Hindlimb muscle (tissue), 1 donor: Measurements from ENCODE around the gene NUDT21. TPM values are rescaled to one million over a fixed set of nuclear protein-coding genes. Genes with fewer than 3 reads are reported as not detected.
"Not testable (repeated sequence)": the region's sequence is repeated elsewhere in the genome, so short reads cannot be mapped to it uniquely, and the experiment has no call there.

Experiments used
- DNase-seq: peaks from one replicate; pipeline ENCODE4 v3.0.0-alpha.2; 2013
- polyA plus RNA-seq: library from polyadenylated mRNA; unstranded; fragments of 120-200 nt; gene quantifications from one replicate; pipeline ENCODE4 v1.2.1, GENCODE V29; 2013; ENCODE audit not compliant: insufficient read length

The NUDT21 gene
- polyA plus RNA-seq, 1 donor = 51.2 TPM

DNA sequence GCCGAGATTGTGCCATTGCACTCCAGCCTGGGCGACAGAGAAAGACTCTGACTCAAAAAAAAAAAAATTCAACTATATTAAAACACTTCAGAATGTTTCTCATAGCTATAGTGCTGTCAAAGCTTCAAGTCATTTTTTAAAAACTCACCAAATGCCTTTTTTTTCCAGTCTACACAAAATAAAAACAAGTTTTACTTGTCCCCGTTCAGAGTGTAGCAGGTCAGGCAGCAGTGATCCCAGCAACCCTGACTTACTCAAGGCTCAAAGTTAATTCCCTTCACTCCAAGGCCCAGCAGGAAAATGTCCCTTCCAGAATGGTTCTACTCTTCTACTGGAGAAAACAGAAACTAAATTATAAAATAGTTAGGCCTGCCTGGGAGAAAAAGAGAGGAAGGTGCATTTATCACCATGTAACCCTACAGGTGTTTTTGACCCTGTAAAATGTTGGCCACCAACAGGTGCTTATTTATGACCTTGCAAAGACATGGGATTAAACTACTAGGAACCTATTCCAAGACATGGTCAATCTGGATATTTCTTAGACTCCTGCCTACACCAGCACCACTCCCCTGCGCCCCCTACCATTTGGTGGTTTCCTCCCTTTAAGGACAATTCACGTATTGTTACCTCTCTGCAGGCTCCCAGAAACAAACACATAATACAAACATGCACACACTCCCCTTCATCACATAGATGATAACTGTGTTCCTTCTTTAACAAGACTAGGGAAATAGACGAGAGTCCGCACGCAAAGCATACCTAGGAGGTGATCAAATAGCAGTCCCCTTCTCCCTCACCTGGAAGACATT is 31.2 kb downstream of the NUDT21 start:
- DNase-seq = no peak

GRCh38 chr16:56417138-56417537 is 34.0 kb downstream of the NUDT21 start:
- no peak for DNase-seq

DNA sequence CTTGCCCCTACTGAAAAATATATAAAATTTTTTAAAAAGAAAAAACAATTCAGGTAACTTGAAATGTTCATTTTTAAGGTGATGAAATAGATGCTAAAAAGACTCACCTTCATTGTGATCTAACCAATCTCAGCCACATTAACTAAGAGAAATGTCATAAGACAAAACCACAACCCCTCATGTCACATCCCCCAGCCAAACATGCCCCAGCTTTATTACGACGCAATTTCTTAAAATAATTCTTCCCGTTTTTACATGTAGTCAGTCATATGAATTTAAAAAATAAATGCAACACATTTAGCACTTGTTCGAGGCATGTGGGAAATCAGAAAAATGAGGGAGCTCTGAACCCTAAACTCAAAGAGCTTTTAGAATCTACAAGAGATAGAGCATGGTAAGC is 35.3 kb downstream of the NUDT21 start:
- no peak for DNase-seq

DNA sequence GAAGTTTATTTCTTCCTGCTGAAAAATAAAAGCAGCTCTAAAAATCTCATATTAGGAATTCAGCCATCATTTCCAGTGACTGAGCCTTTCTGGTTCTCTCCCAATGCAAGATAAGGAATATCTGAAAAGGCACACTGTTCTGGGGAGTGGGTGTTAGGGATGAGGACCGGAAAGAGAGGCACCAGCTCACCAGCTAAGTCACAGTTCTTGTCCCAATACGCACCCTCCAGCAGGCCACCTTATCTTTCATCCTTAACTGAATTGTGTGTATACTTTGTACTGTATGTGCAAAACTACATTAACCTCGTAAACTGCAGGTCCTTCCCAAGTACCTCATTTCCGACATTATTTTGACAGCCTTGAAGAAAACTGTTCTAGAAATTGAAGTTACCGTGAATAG is 36.8 kb downstream of the NUDT21 start:
- DNase-seq = no peak

GRCh38 chr16:56413381-56413780 is 37.8 kb downstream of the NUDT21 start:
- no peak for DNase-seq

- DNase-seq = no peak
Observed at GRCh38 chr16:56411624-56412023, 39.5 kb downstream of the NUDT21 start.

GRCh38 chr16:56411123-56411522 is 40.0 kb downstream of the NUDT21 start:
- no peak for DNase-seq

- DNase-seq = no peak
Observed at GRCh38 chr16:56409195-56409594, 41.9 kb downstream of the NUDT21 start.

DNA sequence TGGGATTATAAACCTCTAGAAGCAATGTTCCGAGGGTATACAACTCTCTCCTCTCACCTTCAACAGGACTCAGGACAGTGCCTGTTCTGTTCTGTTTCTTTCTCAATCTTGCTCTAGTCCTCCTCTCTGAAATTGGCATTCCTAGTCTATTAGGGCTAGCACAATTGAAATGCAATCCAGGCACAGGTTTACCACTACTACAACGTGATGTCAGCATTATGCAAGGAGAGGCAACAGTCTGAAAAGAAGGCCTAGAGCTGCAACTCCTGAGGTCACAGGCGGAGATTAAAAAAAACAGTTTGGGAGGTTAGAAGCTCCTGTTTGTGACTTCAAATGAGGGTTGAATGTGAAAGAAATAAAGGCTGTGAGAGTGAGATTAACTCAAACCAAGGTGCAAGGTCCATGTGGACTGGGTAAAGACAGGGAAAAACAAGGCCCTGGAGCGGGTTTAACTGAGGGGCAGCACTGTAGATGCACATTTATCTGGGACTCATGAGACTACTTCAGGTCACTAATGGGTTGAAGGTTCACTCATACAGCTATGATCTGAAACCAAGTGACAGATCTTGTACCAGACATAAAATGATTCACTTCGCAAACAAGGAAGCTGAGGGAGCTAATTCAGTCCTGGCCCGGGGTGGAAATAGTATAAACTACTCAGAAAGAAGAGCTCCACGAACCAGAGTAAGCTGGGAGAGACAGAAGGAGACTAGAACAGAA is 42.6 kb downstream of the NUDT21 start:
- DNase-seq = no peak

- no peak for DNase-seq
Observed at GRCh38 chr16:56405977-56406672, 45.0 kb downstream of the NUDT21 start.

- DNase-seq = no peak
Observed at GRCh38 chr16:56401482-56401881, 49.6 kb downstream of the NUDT21 start.

- no peak for DNase-seq
Observed at GRCh38 chr16:56400458-56400857, 50.7 kb downstream of the NUDT21 start.

GRCh38 chr16:56399486-56399885 is 51.6 kb downstream of the NUDT21 start:
- no peak for DNase-seq

GRCh38 chr16:56399047-56399446 is 52.1 kb downstream of the NUDT21 start:
- DNase-seq = no peak

DNA sequence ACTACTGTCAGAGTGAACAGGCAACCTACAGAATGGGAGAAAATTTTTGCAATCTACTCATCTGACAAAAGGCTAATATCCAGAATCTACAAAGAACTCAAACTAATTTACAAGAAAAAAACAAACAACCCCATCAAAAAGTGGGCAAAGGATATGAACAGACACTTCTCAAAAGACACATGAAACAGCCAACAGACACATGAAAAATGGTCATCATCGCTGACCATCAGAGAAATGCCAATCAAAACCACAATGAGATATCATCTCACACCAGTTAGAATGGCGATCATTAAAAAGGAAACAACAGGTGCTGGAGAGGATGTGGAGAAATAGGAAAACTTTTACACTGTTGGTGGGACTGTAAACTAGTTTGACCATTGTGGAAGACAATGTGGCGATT is 54.4 kb downstream of the NUDT21 start:
- DNase-seq = not testable (repeated sequence)

GRCh38 chr16:56389554-56389953 is 61.6 kb downstream of the NUDT21 start:
- no peak for DNase-seq

GRCh38 chr16:56388209-56388608 is 62.9 kb downstream of the NUDT21 start:
- no peak for DNase-seq

DNA sequence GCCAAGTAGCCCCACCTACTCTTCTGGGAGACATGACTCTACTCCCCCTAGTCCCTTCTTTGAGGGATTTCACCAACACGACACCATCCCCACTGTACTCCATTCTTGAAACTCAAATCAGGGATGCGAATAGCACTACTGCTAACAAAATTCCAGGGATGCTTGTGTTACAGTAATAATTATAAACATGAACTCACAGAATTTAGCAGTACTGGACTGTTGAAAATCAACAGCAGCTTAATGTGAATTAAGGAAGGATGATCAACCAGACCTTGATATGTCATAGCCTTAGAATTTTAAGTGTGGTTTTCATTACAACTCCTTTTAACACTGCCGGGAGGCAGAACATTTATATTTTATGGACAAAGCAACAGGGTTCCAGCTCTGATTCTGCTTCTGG is 63.7 kb downstream of the NUDT21 start:
- no peak for DNase-seq

DNA sequence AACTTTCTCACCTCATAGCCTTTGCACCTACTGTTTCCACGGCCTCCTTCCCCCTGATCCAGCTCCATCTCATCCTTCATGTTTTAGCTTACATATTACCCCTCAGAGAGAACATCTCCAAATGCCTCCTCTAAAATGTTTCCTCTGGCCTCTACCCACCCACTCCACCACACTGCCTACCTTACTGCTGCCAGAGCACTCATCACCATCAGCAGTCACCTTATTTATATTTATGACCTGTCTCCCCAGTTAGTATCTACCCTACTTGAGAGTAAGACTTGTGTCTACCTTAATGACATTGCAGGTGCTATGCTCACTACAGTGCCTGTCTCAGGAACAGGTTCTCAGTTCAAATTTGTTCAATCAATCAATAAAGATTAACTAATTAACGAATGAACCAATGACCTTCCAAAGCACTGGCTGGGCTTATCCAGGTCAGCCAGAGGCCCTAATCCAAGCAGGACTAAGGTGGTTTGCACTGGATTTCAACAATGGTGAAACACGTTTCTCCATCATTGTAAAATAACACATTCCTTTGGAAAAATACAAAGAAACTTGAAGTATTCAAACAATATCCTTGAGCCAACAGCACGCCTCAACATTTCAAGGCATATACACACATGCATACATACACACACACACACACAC is 66.9 kb downstream of the NUDT21 start:
- DNase-seq = no peak

DNA sequence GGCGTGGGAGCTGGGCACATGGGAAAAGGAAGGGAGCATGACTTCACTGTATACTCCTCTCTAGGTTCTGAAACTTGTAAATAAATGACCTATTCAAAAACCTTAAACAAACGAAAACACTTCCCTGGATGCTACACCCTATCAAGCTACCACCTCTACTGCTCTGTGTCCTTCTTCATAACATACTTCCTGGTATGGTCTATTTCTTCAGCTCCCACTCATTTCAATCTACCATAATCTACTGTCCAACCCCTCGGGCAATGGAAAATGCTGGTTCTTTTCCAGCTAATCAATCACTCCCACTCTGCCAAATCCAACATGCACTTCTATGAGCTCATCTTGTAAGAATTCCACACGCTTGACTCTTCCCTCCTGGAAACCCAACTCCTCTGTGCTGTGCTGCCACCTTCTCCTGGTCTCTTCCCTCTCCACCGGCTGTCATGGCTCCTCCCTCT is 68.2 kb downstream of the NUDT21 start:
- no peak for DNase-seq

GRCh38 chr16:56382459-56382858 is 68.7 kb downstream of the NUDT21 start:
- no peak for DNase-seq

- not testable (repeated sequence) for DNase-seq
Observed at GRCh38 chr16:56380778-56381485, 70.2 kb downstream of the NUDT21 start.
